Measurements from ENCODE around the gene LARP4.
"Not testable (repeated sequence)": the region's sequence is repeated elsewhere in the genome, so short reads cannot be mapped to it uniquely, and the experiment has no call there.

Gene LARP4

GRCh38 chr12:50400638-50401499 lies at the start of gene LARP4:
Gene LARP4 (plus strand): TSS chr12:50400885. CDS start chr12:50401011, 126 bp downstream.
- peak; percentile 91 for DNase-seq (ENCODE audit: low spot score)

GRCh38 chr12:50351120-50352043 lies 49.3 kb upstream of the LARP4 start:
- DNase-seq (ENCODE audit: low spot score) = no peak

GRCh38 chr12:50353404-50353803 lies 47.3 kb upstream of the LARP4 start:
- no peak for DNase-seq (ENCODE audit: low spot score)

GRCh38 chr12:50353869-50354593 lies 46.7 kb upstream of the LARP4 start:
- no peak for DNase-seq (ENCODE audit: low spot score)

GRCh38 chr12:50354908-50355307 lies 45.8 kb upstream of the LARP4 start:
- DNase-seq (ENCODE audit: low spot score) = no peak

- no peak for DNase-seq (ENCODE audit: low spot score)
Measured at GRCh38 chr12:50355365-50355764, 45.3 kb upstream of the LARP4 start.

- no peak for DNase-seq (ENCODE audit: low spot score)
Measured at GRCh38 chr12:50362671-50363070, 38.0 kb upstream of the LARP4 start.

GRCh38 chr12:50363141-50363540 lies 37.5 kb upstream of the LARP4 start:
- no peak for DNase-seq (ENCODE audit: low spot score)

- no peak for DNase-seq (ENCODE audit: low spot score)
Measured at GRCh38 chr12:50365709-50366406, 34.8 kb upstream of the LARP4 start.

- not testable (repeated sequence) for DNase-seq (ENCODE audit: low spot score)
Measured at GRCh38 chr12:50370672-50371071, 30.0 kb upstream of the LARP4 start.

- no peak for DNase-seq (ENCODE audit: low spot score)
Measured at GRCh38 chr12:50375802-50376201, 24.9 kb upstream of the LARP4 start.

GRCh38 chr12:50380761-50381325 lies 19.8 kb upstream of the LARP4 start:
- no peak for DNase-seq (ENCODE audit: low spot score)

- no peak for DNase-seq (ENCODE audit: low spot score)
Measured at GRCh38 chr12:50387487-50387886, 13.2 kb upstream of the LARP4 start.

- no peak for DNase-seq (ENCODE audit: low spot score)
Measured at GRCh38 chr12:50387972-50388478, 12.7 kb upstream of the LARP4 start.

- DNase-seq (ENCODE audit: low spot score) = not testable (repeated sequence)
Measured at GRCh38 chr12:50388793-50389192, 11.9 kb upstream of the LARP4 start.

- DNase-seq (ENCODE audit: low spot score) = no peak
Measured at GRCh38 chr12:50390316-50390741, 10.4 kb upstream of the LARP4 start.

- no peak for DNase-seq (ENCODE audit: low spot score)
Measured at GRCh38 chr12:50394469-50395029, 6.1 kb upstream of the LARP4 start.

- no peak for DNase-seq (ENCODE audit: low spot score)
Measured at GRCh38 chr12:50397117-50397650, 3.5 kb upstream of the LARP4 start.

GRCh38 chr12:50398931-50399330 lies 1.8 kb upstream of the LARP4 start:
- no peak for DNase-seq (ENCODE audit: low spot score)

GRCh38 chr12:50400104-50400637 lies 514 bp upstream of the LARP4 start:
- peak; percentile 43 for DNase-seq (ENCODE audit: low spot score)
